Natural killer cell (primary cell): Measurements from ENCODE around the gene HOXB1. TPM values are rescaled to one million over a fixed set of nuclear protein-coding genes. Genes with fewer than 3 reads are reported as not detected.

ENCODE experiments used
- ATAC-seq, 3 donors: fragments of 150-1000 bp in 2 of 3; fragments of 200-7000 bp in 1 of 3; cut with Tn5 transposase; 1 replicate in 1 of 3; 2 replicates in 2 of 3; pipeline ENCODE4 v1.10.0; 2021; ENCODE audit warnings: mild to moderate bottlenecking in 2 of 3, moderate library complexity in 2 of 3
- DNase-seq, 2 donors: peaks; one replicate each; pipeline versions ENCODE4 v3.0.0 to v3.0.0-alpha.2; 2013 to 2021; ENCODE audit warnings: mixed read lengths in 1 of 2
- H3K27ac ChIP-seq: one replicate; pipeline ENCODE4 v1.5.1; 2013; ENCODE audit warnings: mild to moderate bottlenecking, low read length
- H3K27me3 ChIP-seq: one replicate; pipeline ENCODE4 v1.6.1; 2013; ENCODE audit warnings: low read length; ENCODE audit not compliant: control insufficient read depth, insufficient read depth
- H3K36me3 ChIP-seq: one replicate; pipeline ENCODE4 v1.6.1; 2013; ENCODE audit warnings: low read length; ENCODE audit not compliant: control insufficient read depth, insufficient read depth
- H3K4me1 ChIP-seq: one replicate; pipeline ENCODE4 v1.6.1; 2013; ENCODE audit warnings: low read length; ENCODE audit not compliant: control insufficient read depth, insufficient read depth
- H3K4me3 ChIP-seq: one replicate; pipeline ENCODE4 v1.5.1; 2013; ENCODE audit warnings: low read length
- H3K9me3 ChIP-seq: one replicate; pipeline ENCODE4 v1.6.1; 2013; ENCODE audit warnings: low read length; ENCODE audit not compliant: control insufficient read depth, insufficient read depth
- H3K27ac Mint-ChIP-seq, 2 donors: one replicate each; pipeline ENCODE4 v1.8.0; 2022; ENCODE audit warnings: mild to moderate bottlenecking in 2 of 2, mixed read lengths in 2 of 2, moderate library complexity in 1 of 2
- H3K27me3 Mint-ChIP-seq, 2 donors: one replicate each; pipeline ENCODE4 v1.8.0; 2022; ENCODE audit warnings: low read depth in 2 of 2, mixed read lengths in 2 of 2
- H3K36me3 Mint-ChIP-seq: one replicate; pipeline ENCODE4 v1.8.0; 2022; ENCODE audit warnings: mixed read lengths
- H3K4me1 Mint-ChIP-seq, 2 donors: one replicate each; pipeline ENCODE4 v1.8.0; 2022; ENCODE audit warnings: mixed read lengths in 2 of 2
- H3K4me3 Mint-ChIP-seq: one replicate; pipeline ENCODE4 v1.8.0; 2022; ENCODE audit warnings: mild to moderate bottlenecking, moderate library complexity, mixed read lengths
- H3K9me3 Mint-ChIP-seq, 2 donors: one replicate each; pipeline ENCODE4 v1.8.0; 2022; ENCODE audit warnings: mixed read lengths in 2 of 2
- WGBS: methylation state at CpG from one replicate; pipeline ENCODE4 v1.1.7; 2013; ENCODE audit warnings: missing lambda C conversion rate; ENCODE audit not compliant: insufficient coverage; 5-methylcytosine and 5-hydroxymethylcytosine counted together
- intact Hi-C: fragments of 100-400 bp; cut with micrococcal nuclease; formaldehyde crosslinking; loops from one replicate; pipeline ENCODE4 v1.14.2; 2022
- total RNA-seq, 4 donors: library from RNA; stranded (reverse); fragments of 120-200 nt in 1 of 4; gene quantifications; one replicate each; pipeline versions ENCODE4 v1.2.3 to v1.2.4, GENCODE V29; 2013 to 2022
- TF ChIP-seq, protein P1 (sequence below): fragments of 200-600 bp; IDR thresholded peaks from one replicate; pipeline ENCODE4 v1.8.0; 2022; ENCODE audit warnings: antibody characterized with exemption

HOXB1 gene
- total RNA-seq, 3 donors from 2014 or later (not counting 1 experiment from before 2014, with no cell fraction given) = not detected

- H3K9me3 Mint-ChIP-seq = no peaks in the 10 kb centered on the region
- peaks cover 3 to 6% of the 10 kb centered on the region in 2 donors for H3K27me3 Mint-ChIP-seq
- no peaks in the 10 kb centered on the region for H3K9me3 ChIP-seq
- H3K36me3 Mint-ChIP-seq = no peaks in the 10 kb centered on the region
- no peaks in the 10 kb centered on the region for H3K27me3 ChIP-seq
- H3K27ac ChIP-seq = no peak overlapping the region
- ATAC-seq = no peak
- H3K4me3 Mint-ChIP-seq = no peak overlapping the region
- peak overlapping the region in 1 of 2 donors; percentile 68 for H3K27ac Mint-ChIP-seq
- H3K36me3 ChIP-seq = no peaks in the 10 kb centered on the region
- peaks cover 4% of the 10 kb centered on the region for H3K4me1 ChIP-seq
- DNase-seq = no peak
- TF ChIP-seq, protein P1, sequence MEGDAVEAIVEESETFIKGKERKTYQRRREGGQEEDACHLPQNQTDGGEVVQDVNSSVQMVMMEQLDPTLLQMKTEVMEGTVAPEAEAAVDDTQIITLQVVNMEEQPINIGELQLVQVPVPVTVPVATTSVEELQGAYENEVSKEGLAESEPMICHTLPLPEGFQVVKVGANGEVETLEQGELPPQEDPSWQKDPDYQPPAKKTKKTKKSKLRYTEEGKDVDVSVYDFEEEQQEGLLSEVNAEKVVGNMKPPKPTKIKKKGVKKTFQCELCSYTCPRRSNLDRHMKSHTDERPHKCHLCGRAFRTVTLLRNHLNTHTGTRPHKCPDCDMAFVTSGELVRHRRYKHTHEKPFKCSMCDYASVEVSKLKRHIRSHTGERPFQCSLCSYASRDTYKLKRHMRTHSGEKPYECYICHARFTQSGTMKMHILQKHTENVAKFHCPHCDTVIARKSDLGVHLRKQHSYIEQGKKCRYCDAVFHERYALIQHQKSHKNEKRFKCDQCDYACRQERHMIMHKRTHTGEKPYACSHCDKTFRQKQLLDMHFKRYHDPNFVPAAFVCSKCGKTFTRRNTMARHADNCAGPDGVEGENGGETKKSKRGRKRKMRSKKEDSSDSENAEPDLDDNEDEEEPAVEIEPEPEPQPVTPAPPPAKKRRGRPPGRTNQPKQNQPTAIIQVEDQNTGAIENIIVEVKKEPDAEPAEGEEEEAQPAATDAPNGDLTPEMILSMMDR = no peak
- H3K4me1 Mint-ChIP-seq = peaks cover 13 to 14% of the 10 kb centered on the region in 2 donors
- 81% methylated on average over 4 of the region's 4 CpGs for WGBS
- no peak overlapping the region for H3K4me3 ChIP-seq
- intact Hi-C loops = no loop called here
Measured at GRCh38 chr17:48502901-48503300, 27.9 kb downstream of the HOXB1 start.

DNA sequence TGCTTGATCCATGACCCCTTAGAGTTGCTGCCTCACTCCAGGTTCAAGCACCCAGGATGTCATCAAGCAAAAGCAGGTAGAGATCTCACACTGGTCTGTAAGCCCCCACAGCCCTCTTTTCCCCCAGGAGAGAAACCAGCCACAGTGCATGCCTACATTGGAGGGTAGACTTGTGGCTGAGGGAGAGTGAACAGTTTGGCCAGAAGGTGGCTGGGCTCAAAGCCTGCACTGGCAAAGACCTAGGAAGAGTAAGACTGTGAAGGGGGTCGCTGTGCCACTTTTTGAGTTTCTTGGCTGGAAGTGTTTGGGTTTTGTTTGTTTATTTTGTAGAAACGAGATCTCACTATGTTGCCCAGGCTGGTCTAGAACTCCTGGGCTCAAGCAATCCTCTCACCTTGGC is 28.5 kb downstream of the HOXB1 start:
- TF ChIP-seq, protein P1 = no peak
- Histone ChIP-seq H3K27me3 (no peaks in the 10 kb centered on the region), H3K9me3 (no peaks in the 10 kb centered on the region), H3K36me3 (no peaks in the 10 kb centered on the region), H3K4me1 (peaks cover 4% of the 10 kb centered on the region), H3K27ac (no peak overlapping the region), H3K4me3 (no peak overlapping the region)
- H3K4me1 Mint-ChIP-seq = peaks cover 13 to 14% of the 10 kb centered on the region in 2 donors
- H3K36me3 Mint-ChIP-seq = no peaks in the 10 kb centered on the region
- ATAC-seq (no peak), DNase-seq (no peak)
- no peaks in the 10 kb centered on the region for H3K9me3 Mint-ChIP-seq
- intact Hi-C loops = no loop called here
- peaks cover 6 to 11% of the 10 kb centered on the region in 2 donors for H3K27me3 Mint-ChIP-seq
- WGBS = 67% methylated on average over 2 of the region's 2 CpGs
- no peak overlapping the region for H3K4me3 Mint-ChIP-seq
- peak overlapping the region in 1 of 2 donors; percentile 69 for H3K27ac Mint-ChIP-seq

- H3K27me3 Mint-ChIP-seq = peaks cover 8 to 11% of the 10 kb centered on the region in 2 donors
- intact Hi-C loops = no loop called here
Measured at GRCh38 chr17:48500435-48501426, 30.1 kb downstream of the HOXB1 start.

More at GRCh38 chr17:48500435-48501426, 30.1 kb downstream of the HOXB1 start:
- Histone ChIP-seq H3K27ac (no peak overlapping the region), H3K4me1 (peaks cover under 1% of the 10 kb centered on the region), H3K27me3 (no peaks in the 10 kb centered on the region), H3K36me3 (no peaks in the 10 kb centered on the region), H3K4me3 (no peak overlapping the region), H3K9me3 (no peaks in the 10 kb centered on the region)
- no peaks in the 10 kb centered on the region for H3K36me3 Mint-ChIP-seq
- H3K27ac Mint-ChIP-seq = no peak overlapping the region
- ATAC-seq = no peak
- TF ChIP-seq, protein P1 = no peak
- no peaks in the 10 kb centered on the region for H3K9me3 Mint-ChIP-seq
- DNase-seq = peak in 1 of 2 donors; percentile 38
- 92% methylated on average over 10 of the region's 12 CpGs for WGBS
- no peak overlapping the region for H3K4me3 Mint-ChIP-seq
- H3K4me1 Mint-ChIP-seq = peaks cover 8 to 9% of the 10 kb centered on the region in 2 donors
